BLaER1 (cell line): Measurements from ENCODE around the gene POLR2H.
A peak's percentile ranks its signal among the peaks of the same experiment; 100 is the strongest.
"Not testable (repeated sequence)": the region's sequence is repeated elsewhere in the genome, so short reads cannot be mapped to it uniquely, and the experiment has no call there.

ENCODE experiments used
- H3K27ac ChIP-seq: shearing (Covaris generic); formaldehyde crosslinking; 2 replicates; pipeline ENCODE4 v1.8.1; 2022
- H3K27me3 ChIP-seq: shearing (Covaris generic); formaldehyde crosslinking; 2 replicates; pipeline ENCODE4 v1.8.1; 2022
- H3K36me3 ChIP-seq: shearing (Covaris generic); formaldehyde crosslinking; 2 replicates; pipeline ENCODE4 v1.8.1; 2022
- H3K4me1 ChIP-seq: shearing (Covaris generic); formaldehyde crosslinking; 2 replicates; pipeline ENCODE4 v1.8.1; 2022
- H3K4me2 ChIP-seq: shearing (Covaris generic); formaldehyde crosslinking; 2 replicates; pipeline ENCODE4 v1.8.1; 2022
- H3K4me3 ChIP-seq: shearing (Covaris generic); formaldehyde crosslinking; 2 replicates; pipeline ENCODE4 v1.8.1; 2022
- H3K9ac ChIP-seq: shearing (Covaris generic); formaldehyde crosslinking; 2 replicates; pipeline ENCODE4 v1.8.1; 2022
- H3K9me3 ChIP-seq: shearing (Covaris generic); formaldehyde crosslinking; 2 replicates; pipeline ENCODE4 v1.8.1; 2022
- H4K20me1 ChIP-seq: shearing (Covaris generic); formaldehyde crosslinking; 2 replicates; pipeline ENCODE4 v1.8.1; 2022
- Cebpa-rat ChIP-seq: shearing (Covaris generic); IDR thresholded peaks from 2 replicates; pipeline ENCODE4 v1.8.1; 2022

The POLR2H gene

DNA sequence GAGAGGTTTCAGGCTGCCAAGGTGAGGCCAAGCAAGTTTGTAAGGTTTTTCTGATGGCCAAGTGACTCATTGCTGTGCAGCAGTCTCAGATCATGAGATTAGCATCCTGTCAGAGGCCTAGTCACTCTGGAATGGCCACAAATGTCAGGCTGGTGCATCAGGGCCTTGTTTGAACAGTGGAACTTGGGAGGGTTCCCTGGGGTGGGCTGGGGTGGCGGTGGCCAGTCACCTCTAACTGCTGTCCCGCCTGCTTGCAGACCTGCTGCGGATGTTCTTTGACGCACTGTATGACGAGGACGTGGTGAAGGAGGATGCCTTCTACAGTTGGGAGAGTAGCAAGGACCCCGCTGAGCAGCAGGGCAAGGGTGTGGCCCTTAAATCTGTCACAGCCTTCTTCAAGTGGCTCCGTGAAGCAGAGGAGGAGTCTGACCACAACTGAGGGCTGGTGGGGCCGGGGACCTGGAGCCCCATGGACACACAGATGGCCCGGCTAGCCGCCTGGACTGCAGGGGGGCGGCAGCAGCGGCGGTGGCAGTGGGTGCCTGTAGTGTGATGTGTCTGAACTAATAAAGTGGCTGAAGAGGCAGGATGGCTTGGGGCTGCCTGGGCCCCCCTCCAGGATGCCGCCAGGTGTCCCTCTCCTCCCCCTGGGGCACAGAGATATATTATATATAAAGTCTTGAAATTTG lies 26.9 kb upstream of the POLR2H start:
- Histone ChIP-seq H3K4me2 (no peak overlapping the region), H4K20me1 (peaks cover 95% of the 10 kb centered on the region), H3K27me3 (no peaks in the 10 kb centered on the region; the same call in 1 of the 2 replicates), H3K27ac (no peak overlapping the region), H3K4me1 (peaks cover 40% of the 10 kb centered on the region), H3K4me3 (no peak overlapping the region), H3K9ac (0 out of 2 replicates have a peak overlapping the region, but pooled peaks have one; percentile 82), H3K36me3 (peaks cover 59% of the 10 kb centered on the region), H3K9me3 (no peaks in the 10 kb centered on the region)
- TF ChIP-seq Cebpa-rat: no peak

- H3K36me3 ChIP-seq: peaks cover 52% of the 10 kb centered on the region
- peak overlapping the region; percentile 77 for H3K4me3 ChIP-seq
- peak overlapping the region; percentile 96 for H3K4me2 ChIP-seq
- no peaks in the 10 kb centered on the region for H3K9me3 ChIP-seq
- peaks cover 95% of the 10 kb centered on the region for H4K20me1 ChIP-seq
- no peaks in the 10 kb centered on the region; the same call in 1 of the 2 replicates for H3K27me3 ChIP-seq
- no peak for TF ChIP-seq Cebpa-rat
- peak overlapping the region; percentile 82 for H3K9ac ChIP-seq
- H3K4me1 ChIP-seq: peaks cover 44% of the 10 kb centered on the region
- peak overlapping the region; percentile 64; the same call in 1 of the 2 replicates for H3K27ac ChIP-seq
These were observed 26.2 kb upstream of the POLR2H start for GRCh38 chr3:184335291-184335660.

GRCh38 chr3:184335661-184336546 lies 25.6 kb upstream of the POLR2H start:
- H3K9me3 ChIP-seq: no peaks in the 10 kb centered on the region
- H3K36me3 ChIP-seq: peaks cover 46% of the 10 kb centered on the region
- no peak for TF ChIP-seq Cebpa-rat
- H3K27me3 ChIP-seq: no peaks in the 10 kb centered on the region; the same call in 1 of the 2 replicates
- peaks cover 91% of the 10 kb centered on the region for H4K20me1 ChIP-seq
- H3K27ac ChIP-seq: peak overlapping the region; percentile 64
- peak overlapping the region; percentile 77 for H3K4me3 ChIP-seq
- H3K4me1 ChIP-seq: peaks cover 46% of the 10 kb centered on the region
- peak overlapping the region; percentile 96 for H3K4me2 ChIP-seq
- peak overlapping the region; percentile 82 for H3K9ac ChIP-seq

- Histone ChIP-seq H3K4me1 (peaks cover 52% of the 10 kb centered on the region), H4K20me1 (peaks cover 91% of the 10 kb centered on the region), H3K9me3 (no peaks in the 10 kb centered on the region), H3K27me3 (no peaks in the 10 kb centered on the region; the same call in 1 of the 2 replicates), H3K4me2 (peak overlapping the region; percentile 96), H3K27ac (peak overlapping the region; percentile 64), H3K36me3 (peaks cover 42% of the 10 kb centered on the region), H3K4me3 (peak overlapping the region; percentile 77), H3K9ac (peak overlapping the region; percentile 82)
- no peak for TF ChIP-seq Cebpa-rat
These were observed 24.7 kb upstream of the POLR2H start for GRCh38 chr3:184336547-184337398.

DNA sequence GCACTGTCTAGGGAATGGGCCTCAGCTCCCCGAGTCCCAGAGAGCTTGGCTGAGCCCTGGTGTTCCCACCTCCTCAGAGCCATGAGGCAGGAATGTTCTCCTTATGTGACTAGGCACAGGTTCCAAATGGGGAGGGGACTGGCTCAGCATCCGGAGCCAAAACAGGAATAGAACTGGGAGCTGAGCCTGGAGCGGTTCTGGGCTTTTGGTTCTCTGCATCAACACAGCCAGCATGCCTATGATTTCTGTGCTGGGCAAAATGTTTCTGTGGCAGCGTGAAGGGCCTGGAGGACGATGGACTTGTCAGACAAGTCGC lies 24.2 kb upstream of the POLR2H start, which contains the start of gene FAM131A:
Gene FAM131A, plus strand, starts transcription at position 202 of the 316 bp plus-strand sequence. Its CDS starts 31 bp downstream, at position 233.
- Histone ChIP-seq H3K36me3 (peaks cover 42% of the 10 kb centered on the region), H3K4me3 (peak within 1 kb of the TSS; percentile 77), H3K9ac (peak within 1 kb of the TSS; percentile 82), H3K4me2 (peak within 1 kb of the TSS; percentile 96), H3K9me3 (no peaks in the 10 kb centered on the region), H3K4me1 (peaks cover 52% of the 10 kb centered on the region), H3K27me3 (no peaks in the 10 kb centered on the region; the same call in 1 of the 2 replicates), H4K20me1 (peaks cover 87% of the 10 kb centered on the region), H3K27ac (peak within 1 kb of the TSS; percentile 64)
- no peak for TF ChIP-seq Cebpa-rat

- H3K27me3 ChIP-seq: no peaks in the 10 kb centered on the region; the same call in 1 of the 2 replicates
- TF ChIP-seq Cebpa-rat: no peak
- H3K27ac ChIP-seq: no peak overlapping the region
These were observed 23.5 kb upstream of the POLR2H start for GRCh38 chr3:184337981-184338380.

DNA sequence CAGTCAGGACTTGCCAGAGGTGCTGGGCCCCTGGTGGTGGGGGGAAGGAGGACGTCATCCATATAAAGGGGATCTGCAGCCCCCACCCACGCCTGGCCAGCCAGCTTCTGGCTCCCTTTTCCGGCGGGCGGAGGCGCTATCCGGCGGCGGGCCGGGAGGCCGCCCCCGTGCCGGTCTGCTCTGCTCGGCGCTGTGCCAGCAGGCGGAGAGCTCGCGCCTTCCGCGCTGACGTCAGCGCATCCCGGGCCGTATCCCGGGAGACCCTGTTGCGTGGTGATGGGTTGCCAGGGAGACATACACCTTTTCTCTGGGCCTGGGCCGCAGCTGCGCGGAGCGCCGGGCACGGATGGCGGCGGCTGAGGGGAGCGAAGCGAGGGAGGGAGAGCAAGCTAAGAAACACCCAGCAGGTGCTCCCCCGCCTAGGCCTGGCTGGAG lies 23.0 kb upstream of the POLR2H start:
- peak overlapping the region; percentile 39; the same call in 1 of the 2 replicates for H3K9ac ChIP-seq
- H3K4me3 ChIP-seq: peak overlapping the region; percentile 49
- no peak for TF ChIP-seq Cebpa-rat

More at GRCh38 chr3:184337981-184338380, 23.5 kb upstream of the POLR2H start:
- Histone ChIP-seq H3K9ac (peak overlapping the region; percentile 39; the same call in 1 of the 2 replicates), H3K4me3 (peak overlapping the region; percentile 49), H3K9me3 (no peaks in the 10 kb centered on the region), H3K4me2 (peak overlapping the region; percentile 96), H3K36me3 (peaks cover 42% of the 10 kb centered on the region), H4K20me1 (peaks cover 81% of the 10 kb centered on the region), H3K4me1 (peaks cover 52% of the 10 kb centered on the region)

GRCh38 chr3:184339001-184339400 lies 22.5 kb upstream of the POLR2H start:
- Histone ChIP-seq H3K36me3 (peaks cover 40% of the 10 kb centered on the region), H3K4me1 (peaks cover 52% of the 10 kb centered on the region), H3K27me3 (no peaks in the 10 kb centered on the region; the same call in 1 of the 2 replicates), H3K9me3 (no peaks in the 10 kb centered on the region), H3K27ac (no peak overlapping the region), H3K9ac (peak overlapping the region; percentile 39; the same call in 1 of the 2 replicates), H3K4me2 (peak overlapping the region; percentile 96), H4K20me1 (peaks cover 71% of the 10 kb centered on the region), H3K4me3 (peak overlapping the region; percentile 49)
- TF ChIP-seq Cebpa-rat: no peak

More for the DNA sequence above, 23.0 kb upstream of the POLR2H start:
- Histone ChIP-seq H3K36me3 (peaks cover 42% of the 10 kb centered on the region), H3K27me3 (no peaks in the 10 kb centered on the region; the same call in 1 of the 2 replicates), H4K20me1 (peaks cover 76% of the 10 kb centered on the region), H3K9me3 (no peaks in the 10 kb centered on the region), H3K27ac (no peak overlapping the region), H3K4me1 (peaks cover 52% of the 10 kb centered on the region), H3K4me2 (peak overlapping the region; percentile 96)

- peak overlapping the region; percentile 96 for H3K4me2 ChIP-seq
- peaks cover 40% of the 10 kb centered on the region for H3K36me3 ChIP-seq
- H3K4me1 ChIP-seq: peaks cover 52% of the 10 kb centered on the region
- H3K27me3 ChIP-seq, H3K27ac ChIP-seq, H3K9me3 ChIP-seq, H3K4me3 ChIP-seq: not testable (repeated sequence)
- H4K20me1 ChIP-seq: peaks cover 65% of the 10 kb centered on the region
- peak overlapping the region; percentile 39; the same call in 1 of the 2 replicates for H3K9ac ChIP-seq
These were observed 21.9 kb upstream of the POLR2H start for GRCh38 chr3:184339451-184340135.
